ENCODE measurements around the gene CALU.

Gene CALU

DNA sequence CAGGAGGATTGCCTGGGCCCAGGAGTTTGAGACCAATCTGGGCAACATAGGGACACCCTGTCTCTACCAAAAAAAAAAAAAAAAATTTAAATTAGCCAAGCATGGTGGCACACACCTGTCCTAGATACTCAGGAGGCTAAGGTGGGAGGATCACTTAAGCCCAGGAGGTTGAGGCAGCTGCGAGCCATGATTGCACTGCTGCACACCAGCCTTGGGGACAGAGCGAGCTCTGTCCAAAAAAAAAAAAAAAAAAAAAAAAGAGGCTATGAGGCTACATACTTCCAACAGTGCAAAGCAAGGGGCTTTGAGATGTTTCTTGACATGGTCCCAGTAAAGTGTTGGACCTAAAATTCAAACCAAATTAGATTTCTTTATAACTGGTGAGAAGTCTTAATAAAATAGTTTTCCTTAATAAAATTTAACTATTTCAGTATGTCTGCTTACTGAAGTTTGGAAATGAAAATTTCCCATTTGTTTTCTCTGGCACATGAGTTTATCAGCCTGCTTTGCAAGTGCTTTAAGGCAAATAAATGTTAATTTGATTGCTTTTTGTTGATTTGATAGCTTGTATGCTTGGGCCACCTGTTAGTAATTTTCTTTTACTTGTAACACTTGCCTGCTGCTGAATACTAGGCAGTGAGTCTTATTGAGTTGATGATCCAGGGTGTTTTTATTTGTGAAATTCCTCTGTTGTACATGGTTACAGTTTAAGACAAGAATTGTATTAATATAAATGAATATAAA is 16.1 kb downstream of the CALU start:
- no peak for DNase-seq

DNA sequence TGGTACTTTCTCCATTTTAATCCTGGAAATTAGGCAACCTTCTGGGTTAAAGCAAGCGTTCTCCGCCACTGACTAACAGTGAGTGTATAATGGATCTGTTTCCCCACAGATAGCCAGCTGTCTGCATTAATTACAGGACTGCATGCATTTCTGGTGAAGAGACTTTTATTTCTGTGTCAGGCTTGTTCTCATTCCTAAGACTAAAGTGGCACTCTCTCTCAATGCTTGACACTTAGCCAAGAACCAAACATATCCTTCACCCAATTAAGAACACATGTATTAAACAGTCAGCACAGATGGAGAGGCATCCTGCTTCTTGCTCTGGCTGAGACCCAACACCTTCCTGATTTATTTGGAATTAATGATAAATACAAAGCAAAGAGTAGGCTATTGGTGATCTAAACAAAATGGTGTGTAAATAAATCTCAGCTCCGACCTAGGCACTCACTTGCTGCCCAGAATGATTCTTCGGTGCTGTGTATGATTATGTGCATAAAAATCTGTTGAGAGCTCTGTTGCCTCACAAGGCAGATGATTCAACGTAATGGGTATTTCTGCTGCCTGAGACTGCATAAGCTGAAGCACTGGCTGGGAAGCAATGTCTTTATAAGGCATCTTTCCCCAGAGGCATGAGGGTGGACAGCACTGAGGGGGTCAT is 16.8 kb downstream of the CALU start:
- DNase-seq = no peak

DNA sequence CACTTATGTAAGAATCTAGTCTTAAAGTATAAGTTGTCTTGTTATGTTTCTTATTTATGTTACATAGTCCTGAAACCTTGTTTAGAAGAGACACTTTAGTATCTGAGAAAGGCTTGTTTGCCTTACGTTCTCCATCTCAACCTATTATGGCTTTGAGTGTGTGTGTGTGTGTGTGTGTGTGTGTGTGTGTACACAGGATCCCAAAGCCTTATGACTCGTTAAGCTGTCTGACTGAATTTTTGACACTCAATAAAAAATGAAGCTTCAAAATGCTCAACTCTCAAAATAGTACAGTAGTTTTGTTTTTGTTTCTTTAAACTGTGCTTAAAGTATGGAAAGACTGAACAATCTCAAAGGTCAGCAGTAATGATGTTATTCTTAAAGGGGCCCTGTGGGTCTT is 18.0 kb downstream of the CALU start:
- no peak for DNase-seq

DNA sequence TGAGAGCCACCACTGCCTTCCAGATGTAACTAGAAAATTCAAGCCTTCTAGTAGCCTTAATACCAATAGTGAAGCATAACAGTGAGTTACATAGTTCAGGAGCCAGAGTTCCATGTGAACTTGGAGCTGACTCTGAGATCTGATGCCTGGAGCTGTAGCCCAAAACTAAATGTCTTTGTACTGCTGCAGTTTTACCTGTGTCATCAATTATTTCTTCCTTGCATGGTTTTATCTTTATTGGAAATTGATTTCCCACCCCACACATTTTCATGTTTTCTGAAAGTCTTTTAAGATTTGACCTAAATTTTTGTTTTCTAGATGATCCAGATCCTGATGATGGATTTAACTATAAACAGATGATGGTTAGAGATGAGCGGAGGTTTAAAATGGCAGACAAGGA is 19.4 kb downstream of the CALU start:
- no peak for DNase-seq

DNA sequence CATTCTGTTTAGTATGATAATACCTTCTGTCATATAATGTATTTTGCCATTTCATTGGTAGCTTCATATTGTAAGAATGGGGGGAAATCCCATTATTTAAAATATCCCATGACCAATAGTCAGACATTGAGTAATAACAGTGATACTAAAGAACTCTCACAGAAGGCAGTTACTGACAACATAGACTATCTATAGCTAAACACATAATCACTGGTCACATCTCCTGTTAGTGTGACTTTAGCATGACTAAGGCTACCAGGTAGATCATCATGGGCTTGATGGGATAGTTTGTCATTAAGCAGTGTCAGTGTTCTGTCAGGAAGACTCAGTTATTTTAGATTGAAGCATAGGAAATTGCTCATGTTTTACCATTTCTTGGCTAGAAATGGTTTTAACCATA is 20.1 kb downstream of the CALU start:
- DNase-seq = no peak

DNA sequence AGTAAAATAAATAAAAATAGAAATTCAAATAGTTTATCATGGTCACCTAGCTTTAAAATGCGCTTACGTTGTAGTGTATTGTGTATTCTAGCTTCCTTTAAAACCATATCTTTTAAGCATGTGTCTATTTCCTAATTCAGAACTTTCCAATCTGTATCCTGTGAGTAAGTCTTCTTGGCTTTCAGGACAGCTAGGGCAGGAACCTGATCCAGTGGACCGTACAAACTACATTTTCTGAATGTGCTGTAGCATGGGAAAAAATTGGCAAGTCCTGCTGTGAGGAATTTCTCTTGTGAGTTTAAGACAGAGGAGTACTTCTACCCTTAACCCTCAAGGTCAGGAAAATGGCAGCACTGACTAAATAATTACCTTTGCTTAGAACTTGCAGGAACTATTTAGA is 24.4 kb downstream of the CALU start:
- DNase-seq = no peak

DNA sequence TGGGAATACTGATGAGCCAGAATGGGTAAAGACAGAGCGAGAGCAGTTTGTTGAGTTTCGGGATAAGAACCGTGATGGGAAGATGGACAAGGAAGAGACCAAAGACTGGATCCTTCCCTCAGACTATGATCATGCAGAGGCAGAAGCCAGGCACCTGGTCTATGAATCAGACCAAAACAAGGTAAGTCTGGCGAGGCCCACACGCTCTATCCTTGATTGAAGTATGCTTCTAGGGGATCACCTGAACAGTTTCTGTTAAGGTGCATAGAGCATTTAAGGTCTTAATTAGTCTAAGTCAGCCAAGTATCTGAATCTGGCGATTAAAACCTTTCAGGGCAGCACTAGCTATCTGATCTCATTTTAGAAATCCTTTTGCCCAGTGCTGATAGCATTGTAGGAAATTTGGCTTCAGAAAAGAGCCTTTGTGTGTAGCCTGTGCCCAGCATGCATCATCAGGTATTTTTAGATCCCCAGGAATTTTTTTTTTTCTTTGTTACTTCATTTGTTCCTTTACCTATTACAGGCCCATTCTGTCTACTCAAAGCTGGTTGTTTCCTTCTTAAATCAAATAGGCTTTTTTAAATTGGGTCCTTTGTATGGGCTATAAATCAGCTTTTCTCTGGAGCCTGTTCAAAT is 28.4 kb downstream of the CALU start:
- DNase-seq = no peak

DNA sequence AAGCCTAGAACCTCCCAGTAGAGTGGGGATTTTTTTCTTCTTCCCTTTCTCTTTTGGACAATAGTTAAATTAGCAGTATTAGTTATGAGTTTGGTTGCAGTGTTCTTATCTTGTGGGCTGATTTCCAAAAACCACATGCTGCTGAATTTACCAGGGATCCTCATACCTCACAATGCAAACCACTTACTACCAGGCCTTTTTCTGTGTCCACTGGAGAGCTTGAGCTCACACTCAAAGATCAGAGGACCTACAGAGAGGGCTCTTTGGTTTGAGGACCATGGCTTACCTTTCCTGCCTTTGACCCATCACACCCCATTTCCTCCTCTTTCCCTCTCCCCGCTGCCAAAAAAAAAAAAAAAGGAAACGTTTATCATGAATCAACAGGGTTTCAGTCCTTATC is 31.1 kb downstream of the CALU start:
- DNase-seq = no peak

DNA sequence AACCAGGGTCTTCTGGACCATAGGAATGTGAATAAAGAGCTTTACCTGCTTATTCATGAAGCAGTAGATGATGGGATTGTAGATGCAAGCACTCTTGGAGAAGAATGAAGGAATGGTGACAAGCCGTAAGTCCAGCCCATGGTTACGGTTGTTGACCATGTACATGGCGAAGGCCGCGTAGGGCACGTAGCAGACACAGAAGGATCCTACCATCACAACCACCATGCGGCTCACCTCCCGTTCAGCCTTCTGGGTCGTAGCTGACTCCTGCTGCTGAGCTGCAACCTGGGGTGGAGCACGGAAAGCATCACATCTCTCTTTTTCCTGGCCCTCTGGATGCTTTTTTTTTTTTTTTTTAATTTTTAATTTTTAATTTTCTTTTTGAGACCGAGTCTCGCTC is 34.4 kb downstream of the CALU start:
- DNase-seq = no peak

DNA sequence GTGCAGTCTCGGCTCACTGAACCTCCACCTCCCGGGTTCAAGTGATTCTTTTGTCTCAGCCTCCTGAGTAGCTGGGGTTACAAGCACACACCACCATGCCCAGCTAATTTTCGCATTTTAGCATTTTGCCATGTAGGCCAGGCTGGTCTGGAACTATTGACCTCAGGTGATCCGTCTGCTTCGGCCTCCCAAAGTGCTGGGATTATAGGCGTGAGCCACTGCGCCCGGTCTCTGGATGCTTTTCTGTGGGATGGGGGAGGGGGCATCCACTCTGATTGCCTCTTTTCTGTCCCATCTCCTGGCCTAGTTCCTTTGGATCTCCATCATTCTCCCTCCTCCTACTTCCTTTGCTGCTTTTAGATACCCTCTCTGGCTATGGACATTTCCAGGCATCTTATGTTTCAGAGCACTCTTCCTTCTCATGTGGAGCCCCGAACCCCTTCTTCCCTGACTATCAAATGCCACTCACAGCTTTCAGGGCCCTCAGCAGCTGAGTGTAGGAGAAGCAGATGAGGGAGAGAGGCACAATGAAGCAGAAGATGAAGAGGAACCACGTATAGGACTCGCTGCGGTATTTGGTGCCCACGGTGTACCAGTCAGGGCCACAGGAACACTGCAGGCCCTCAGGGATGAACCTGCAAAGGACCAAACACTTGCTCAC is 35.0 kb downstream of the CALU start:
- no peak for DNase-seq

DNA sequence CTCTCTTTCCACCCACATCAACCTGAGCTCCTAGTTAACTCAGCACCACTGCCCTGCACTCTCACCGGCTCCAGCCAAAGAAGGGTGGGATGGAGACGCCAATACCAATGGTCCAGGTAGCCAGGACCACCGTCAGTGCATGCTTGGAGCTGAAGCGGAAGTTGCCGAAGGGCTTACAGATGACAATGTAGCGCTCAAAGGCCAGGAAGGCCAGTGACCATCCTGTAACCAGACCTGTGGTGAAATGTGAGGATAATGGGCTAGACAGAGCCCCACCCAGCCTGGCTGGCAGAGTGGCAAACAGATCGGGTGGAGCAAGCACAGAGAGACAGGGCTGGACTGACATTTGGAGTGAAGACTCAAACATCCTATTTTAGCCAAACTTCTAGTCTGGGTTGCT is 35.8 kb downstream of the CALU start:
- no peak for DNase-seq

DNA sequence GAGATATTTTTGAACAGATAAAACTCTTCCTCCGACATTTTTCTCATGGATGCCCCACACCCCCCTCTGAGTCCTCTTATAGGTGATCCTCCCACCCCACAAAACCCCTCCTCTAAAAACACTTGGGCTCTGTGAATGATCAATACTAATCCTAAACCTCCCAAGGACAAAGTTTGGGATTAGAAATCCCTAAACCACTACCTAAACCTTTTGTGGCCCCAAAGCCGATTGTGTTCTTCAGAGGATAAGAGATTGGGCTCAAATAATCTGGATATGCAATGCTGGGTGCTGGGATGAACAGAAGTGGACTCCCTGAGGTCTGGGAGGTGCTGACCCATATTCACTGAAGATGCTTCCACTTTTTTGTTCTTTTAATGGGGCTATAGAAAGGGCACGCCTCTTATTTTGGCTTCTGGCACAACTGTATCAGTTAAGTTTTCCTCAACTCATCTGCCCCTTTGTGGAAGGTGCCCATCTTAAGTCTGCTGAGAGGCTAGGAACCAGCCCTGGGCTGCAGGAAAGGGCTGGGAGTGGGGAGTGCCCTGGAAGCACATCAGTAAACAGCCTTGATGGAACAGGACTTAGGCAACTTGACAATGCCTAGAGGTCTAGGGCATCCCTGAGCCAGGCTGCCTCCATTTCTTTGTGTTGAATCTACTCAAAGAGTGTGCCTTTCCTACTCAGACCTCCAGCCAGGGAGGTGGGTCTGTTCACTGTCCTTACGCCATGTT is 36.8 kb downstream of the CALU start, which contains the start of gene OPN1SW:
Gene OPN1SW, minus strand, starts transcription at position 51 of the 731 bp plus-strand sequence. Its CDS starts 13 bp downstream, at position 38.
- DNase-seq = no peak

DNA sequence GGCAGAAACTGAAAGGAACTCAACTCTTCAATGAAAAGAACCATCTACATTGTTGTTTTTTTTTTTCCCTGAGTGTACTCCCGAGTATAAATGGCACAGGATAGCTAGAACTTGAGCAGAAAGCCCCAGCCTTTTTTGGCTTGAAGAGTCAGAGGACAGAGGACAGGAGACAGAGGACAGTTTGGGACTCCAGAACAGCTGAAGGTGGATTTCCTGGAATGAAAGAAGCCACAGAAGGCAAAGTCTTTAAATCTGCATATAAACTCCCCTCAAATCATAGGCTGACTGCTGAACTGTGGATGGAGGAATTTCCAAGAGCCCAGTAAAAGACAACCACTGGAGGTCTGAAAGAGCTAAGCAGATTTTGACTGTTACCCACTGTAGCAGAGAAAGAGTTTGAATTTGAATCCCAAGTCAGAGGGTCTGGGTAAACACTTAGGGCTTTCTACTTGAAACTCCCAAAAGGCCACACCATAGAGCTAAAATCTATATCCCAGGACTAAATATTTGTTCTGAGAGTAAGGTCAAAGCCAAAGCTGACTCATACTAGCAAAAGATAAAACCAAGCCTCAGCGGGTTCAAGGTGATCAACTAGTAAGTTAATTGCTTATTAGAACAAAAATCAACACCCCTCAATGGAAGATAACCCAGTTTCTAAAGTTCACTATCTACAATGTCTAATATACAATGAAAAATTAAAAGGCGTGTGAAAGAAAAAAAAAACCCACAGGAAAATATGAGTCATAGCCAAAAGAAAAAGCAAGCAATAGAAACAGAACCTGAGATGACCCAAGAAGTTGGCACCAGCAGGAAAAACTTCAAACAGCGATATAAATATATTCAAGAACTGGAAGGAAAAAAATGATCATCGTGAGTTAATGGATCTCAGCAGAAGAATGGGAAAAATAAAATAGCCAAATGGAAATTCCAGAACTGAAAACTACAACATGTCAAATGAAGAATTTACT is 38.3 kb downstream of the CALU start:
- DNase-seq = no peak

DNA sequence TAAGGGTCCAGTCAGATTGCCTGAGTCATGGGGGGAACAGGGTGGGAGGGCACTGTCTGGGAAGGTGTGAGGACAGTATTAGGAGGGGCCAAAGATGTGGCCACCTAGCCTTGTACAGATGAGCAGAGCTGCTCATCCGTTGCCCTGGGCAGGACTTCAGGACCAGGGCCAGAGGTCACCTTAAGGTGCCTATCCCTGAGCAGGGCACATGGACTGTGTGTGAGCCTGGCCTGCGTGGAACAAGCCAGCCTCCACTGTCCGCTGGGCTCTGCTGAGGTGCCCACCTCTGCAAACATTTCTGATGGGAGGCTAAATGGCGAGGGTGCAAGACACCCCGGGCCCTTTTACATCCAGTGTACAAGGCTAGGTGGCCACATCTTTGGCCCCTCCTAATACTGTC is 39.8 kb downstream of the CALU start:
- DNase-seq = no peak

DNA sequence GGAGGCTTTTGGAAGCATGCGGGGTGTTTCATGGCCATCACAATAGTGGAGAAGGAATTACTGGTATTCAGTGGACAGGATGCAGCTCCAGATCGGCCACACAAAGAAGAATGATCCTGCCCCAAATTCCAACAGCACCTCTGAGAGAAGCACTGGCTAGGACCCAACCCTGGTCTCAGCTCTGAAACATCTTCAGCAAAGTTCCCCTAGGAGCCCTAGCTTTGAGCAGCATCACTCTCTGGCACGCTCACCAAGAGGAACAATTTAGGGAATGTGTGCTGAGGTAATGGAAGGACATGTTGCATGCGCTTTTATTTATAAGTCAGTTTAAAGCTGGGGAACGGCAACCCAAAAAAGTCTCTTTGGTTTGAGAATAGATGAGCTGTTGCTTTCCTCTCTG is 42.0 kb downstream of the CALU start:
- DNase-seq = no peak

DNA sequence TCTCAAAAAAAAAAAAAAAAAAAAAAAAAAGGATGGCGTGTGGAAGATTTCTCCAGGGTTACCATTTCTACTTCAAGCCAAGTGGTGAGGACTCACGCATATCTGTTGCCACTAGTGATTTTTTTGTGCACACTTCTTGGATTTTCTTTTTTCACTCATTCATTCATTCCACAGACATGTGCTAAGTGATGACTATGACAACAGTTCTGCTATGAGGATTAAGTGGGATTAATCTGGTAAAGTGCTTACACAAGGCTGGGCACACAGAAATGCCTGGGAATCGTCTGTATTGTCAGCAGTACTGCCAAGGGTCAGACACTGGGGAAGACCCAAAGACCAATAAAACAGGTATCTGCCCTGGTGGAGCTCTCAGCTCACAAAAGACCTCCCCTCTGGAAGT is 42.7 kb downstream of the CALU start:
- no peak for DNase-seq

DNA sequence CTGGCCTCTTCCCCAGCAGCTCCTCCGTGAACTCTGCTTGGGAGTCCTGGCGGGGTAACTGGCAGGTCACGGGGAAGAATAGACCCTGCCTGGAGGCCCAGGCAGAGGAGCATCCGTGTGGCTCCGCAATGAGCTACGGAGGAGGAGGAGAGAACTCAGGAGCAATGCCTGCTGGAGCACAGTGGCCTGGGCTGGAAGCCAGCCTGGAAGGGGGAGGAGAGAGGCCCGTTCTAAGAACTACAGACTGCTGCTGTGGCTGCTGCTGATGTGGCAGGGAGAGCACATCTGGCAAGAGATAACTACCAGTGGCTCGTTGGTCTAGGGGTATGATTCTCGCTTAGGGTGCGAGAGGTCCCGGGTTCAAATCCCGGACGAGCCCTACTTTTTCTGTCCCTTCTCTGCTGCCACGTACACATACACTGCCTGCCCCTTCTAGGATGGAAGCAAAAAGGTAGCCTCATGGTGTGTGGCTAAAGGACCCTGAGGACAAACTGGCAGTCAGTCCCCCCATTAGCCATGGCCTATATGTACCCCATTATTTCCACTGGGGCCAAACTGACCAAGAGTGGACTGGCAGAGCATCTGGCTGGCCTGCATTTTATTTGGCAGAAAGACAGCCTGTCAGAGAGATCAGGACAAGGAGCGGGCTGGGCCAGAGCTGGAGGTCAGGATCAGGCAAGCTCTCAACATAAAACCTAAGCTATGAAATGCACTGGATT is 44.1 kb downstream of the CALU start:
- DNase-seq = no peak

DNA sequence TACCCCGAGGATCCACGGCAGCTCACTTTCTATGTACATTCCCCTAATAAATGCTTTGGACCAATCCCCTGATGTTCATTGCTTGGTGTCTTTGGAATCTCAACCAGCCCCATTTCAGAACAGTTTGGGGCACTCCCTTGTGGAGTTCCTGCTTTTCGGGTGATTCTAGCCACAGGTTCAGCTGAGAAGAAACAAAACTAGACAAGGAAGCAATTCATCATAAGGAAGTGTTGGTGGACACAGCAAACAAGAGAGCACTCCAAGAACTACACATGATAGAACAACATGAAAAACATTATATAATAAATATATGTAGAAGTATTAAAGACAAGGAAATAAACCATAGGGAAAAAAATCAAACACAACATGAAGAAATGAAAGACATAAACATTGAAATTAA is 46.6 kb downstream of the CALU start:
- DNase-seq = no peak

DNA sequence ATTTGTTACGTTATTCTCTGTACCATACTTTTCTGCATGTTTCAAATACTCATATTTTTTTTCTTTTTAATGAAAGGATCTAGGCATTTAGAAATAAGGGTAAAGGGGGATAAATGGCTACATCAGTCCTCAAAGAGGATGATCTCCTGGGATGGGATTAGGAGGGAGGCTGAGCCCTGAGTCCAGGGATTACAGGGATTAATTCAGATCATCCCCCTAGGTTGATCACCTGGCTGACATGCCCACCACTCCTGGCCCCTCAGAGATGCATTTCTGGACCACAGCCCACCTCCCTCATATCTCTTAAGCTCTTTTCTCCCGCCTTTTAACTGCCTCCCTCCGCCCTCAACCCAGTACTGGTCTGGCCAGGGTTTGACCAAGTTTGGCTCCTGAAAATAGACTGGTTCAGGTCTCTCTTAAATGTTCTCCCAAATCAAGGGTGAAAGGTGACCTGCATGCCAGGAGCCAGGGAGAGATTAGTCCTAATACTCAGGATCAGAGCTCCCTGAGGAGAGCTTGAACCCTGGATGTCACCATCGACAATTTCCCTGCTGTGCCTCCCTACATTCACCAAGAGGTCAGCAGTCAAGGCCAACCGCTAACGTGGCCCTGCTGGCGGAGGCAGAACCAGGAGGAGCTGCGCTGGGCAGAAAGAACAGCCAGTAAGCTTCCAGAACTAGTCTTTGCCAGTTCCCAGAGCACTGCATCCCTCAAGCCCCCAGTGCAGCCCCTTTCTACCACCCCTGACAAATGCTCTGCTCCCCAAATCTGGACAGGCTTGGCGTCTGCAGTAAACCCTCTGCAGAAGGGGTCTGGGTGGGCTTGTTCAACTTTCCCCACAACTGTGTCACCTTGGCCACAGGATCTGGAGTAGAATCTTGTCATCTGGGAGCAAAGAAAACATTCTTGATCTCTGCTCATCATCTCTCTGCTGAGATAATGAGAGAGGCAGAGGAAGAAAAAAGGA is 49.6 kb downstream of the CALU start:
- DNase-seq = no peak
